ENCODE measurements around the gene ZBTB47.

The ZBTB47 gene

GRCh38 chr3:42652611-42653302 lies 740 bp upstream of the ZBTB47 start:
- in situ Hi-C loops (cut with MboI; ENCODE audit: low sequenced_read_pairs): no loop called here

GRCh38 chr3:42653303-42653559 lies 266 bp upstream of the ZBTB47 start:
- in situ Hi-C loops (cut with MboI; ENCODE audit: low sequenced_read_pairs): no loop called here

GRCh38 chr3:42654331-42655201 lies 1.1 kb downstream of the ZBTB47 start:
- in situ Hi-C loops (cut with MboI; ENCODE audit: low sequenced_read_pairs): no loop called here

GRCh38 chr3:42655331-42655888 lies 1.9 kb downstream of the ZBTB47 start:
- in situ Hi-C loops (cut with MboI; ENCODE audit: low sequenced_read_pairs): no loop called here

- in situ Hi-C loops (cut with MboI; ENCODE audit: low sequenced_read_pairs): no loop called here
Observed at GRCh38 chr3:42655980-42656679, 2.6 kb downstream of the ZBTB47 start.

GRCh38 chr3:42656680-42657610 lies 3.4 kb downstream of the ZBTB47 start:
- in situ Hi-C loops (cut with MboI; ENCODE audit: low sequenced_read_pairs): no loop called here

GRCh38 chr3:42657675-42658074 lies 4.2 kb downstream of the ZBTB47 start:
- in situ Hi-C loops (cut with MboI; ENCODE audit: low sequenced_read_pairs): no loop called here

GRCh38 chr3:42658091-42658770 lies 4.7 kb downstream of the ZBTB47 start:
- in situ Hi-C loops (cut with MboI; ENCODE audit: low sequenced_read_pairs): no loop called here

GRCh38 chr3:42658771-42659390 lies 5.4 kb downstream of the ZBTB47 start:
- in situ Hi-C loops (cut with MboI; ENCODE audit: low sequenced_read_pairs): no loop called here

- in situ Hi-C loops (cut with MboI; ENCODE audit: low sequenced_read_pairs): no loop called here
Observed at GRCh38 chr3:42659451-42660130, 6.1 kb downstream of the ZBTB47 start.

- in situ Hi-C loops (cut with MboI; ENCODE audit: low sequenced_read_pairs): no loop called here
Observed at GRCh38 chr3:42660131-42660715, 6.7 kb downstream of the ZBTB47 start.

GRCh38 chr3:42660898-42661297 lies 7.4 kb downstream of the ZBTB47 start:
- in situ Hi-C loops (cut with MboI; ENCODE audit: low sequenced_read_pairs): no loop called here

GRCh38 chr3:42661593-42662022 lies 8.1 kb downstream of the ZBTB47 start:
- in situ Hi-C loops (cut with MboI; ENCODE audit: low sequenced_read_pairs): no loop called here

GRCh38 chr3:42662037-42662812 lies 8.7 kb downstream of the ZBTB47 start:
- in situ Hi-C loops (cut with MboI; ENCODE audit: low sequenced_read_pairs): no loop called here

GRCh38 chr3:42662813-42663535 lies 9.5 kb downstream of the ZBTB47 start:
- in situ Hi-C loops (cut with MboI; ENCODE audit: low sequenced_read_pairs): no loop called here

GRCh38 chr3:42663581-42664437 lies 10.3 kb downstream of the ZBTB47 start:
- in situ Hi-C loops (cut with MboI; ENCODE audit: low sequenced_read_pairs): no loop called here

Measured in HL-60/S4 treated with retinoic acid at 250 ng/mL for 4 days and 3 days (cell line).